NCI-H345 treated with DMSO at 0.1 percent for 48 hours (cell line): ENCODE measurements around the gene CFAP45.
A peak's percentile ranks its signal among the peaks of the same experiment; 100 is the strongest.

Source experiments
- DNase-seq: peaks from one replicate; lab custom pipeline; 2025; ENCODE audit not compliant: unreplicated experiment; lab: John Stamatoyannopoulos, UW

CFAP45 gene

DNA sequence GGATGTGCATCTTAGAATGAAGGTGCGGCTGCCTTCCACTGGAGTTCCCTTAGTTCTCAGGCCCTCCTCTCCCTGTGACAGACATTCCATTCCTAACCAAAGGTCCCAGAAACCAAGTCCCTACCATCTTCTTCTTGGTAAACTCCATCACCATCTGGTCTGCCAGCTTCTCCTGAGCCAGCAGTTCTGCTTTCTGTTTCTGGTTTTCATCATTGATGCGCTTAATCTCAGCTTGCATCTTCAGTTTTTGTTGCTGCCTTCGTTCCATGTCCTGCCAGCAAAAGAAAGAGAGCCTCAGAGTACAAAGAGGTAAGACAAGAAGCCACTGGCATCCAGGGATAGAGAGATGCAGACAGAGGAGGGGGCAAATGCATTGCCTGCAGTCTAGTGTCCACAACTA is 19.5 kb downstream of the CFAP45 start:
- DNase-seq: no peak

- no peak for DNase-seq
These were observed 20.0 kb downstream of the CFAP45 start for GRCh38 chr1:159879977-159880376.

DNA sequence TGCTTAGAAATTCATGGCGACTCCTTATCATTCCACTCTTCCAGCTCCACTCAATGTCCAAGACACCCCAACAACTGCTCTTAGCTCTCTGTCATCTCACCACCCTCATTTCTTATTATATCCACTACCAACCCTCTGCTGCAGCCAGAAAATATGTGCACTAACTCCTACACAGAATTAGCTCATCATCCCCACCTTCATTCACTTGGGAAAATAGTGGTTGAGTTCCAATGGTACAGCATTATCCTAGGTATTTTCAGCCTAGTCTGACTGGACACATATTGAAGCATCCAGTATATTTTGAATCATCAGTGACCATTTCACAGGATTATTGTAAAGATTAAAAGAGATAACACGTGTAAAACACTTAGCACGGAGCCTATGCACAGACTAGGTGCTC is 20.8 kb downstream of the CFAP45 start:
- no peak for DNase-seq

GRCh38 chr1:159877695-159878444 is 22.1 kb downstream of the CFAP45 start:
- no peak for DNase-seq

DNA sequence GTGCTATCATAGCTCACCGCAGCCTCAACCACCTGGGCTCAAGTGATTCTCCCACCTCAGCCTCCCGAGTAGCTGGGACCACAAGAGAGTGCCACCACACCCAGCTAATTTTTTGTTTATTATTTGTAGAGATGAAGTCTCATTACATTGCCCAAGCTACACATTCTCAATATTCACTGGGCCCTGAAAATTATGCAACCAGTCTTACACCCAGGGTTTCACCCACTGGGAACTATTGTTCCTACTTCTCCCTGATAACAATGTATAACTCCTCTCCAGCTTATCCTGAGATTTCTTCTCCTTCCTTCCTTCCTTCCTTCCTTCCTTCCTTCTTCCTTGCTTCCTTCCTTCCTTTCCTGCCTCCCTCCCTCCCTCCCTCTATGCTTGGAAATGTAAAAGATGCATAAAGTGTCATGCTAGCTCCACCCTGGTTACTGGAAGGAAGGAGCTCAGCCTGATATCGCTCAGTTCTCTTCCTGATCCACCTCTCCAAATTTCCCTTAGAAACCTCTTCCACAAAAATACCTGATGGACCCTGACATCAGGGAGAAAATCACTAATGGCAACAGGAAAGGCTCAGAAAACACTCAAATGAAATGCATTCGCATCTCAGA is 26.3 kb downstream of the CFAP45 start:
- no peak for DNase-seq

DNA sequence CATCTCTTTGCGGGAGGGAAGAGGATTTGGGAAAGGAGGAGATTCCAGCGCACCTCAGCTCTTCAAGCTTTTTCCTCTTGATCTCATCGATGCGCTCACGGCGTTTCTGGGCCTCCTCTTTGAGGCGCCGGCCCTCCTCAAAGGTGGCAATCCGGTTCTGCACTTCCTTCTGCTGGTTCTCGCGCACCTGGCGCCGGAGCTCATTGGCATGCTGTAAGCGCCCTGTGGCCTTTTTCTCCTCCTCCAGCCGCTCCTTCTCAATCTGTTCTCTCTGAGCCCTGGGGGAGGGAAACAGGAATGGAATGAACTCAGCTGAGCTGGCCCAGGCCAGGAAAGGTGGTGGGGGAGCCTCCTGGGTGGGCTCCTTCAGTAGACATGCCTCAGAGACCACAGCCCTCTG is 27.1 kb downstream of the CFAP45 start:
- no peak for DNase-seq

DNA sequence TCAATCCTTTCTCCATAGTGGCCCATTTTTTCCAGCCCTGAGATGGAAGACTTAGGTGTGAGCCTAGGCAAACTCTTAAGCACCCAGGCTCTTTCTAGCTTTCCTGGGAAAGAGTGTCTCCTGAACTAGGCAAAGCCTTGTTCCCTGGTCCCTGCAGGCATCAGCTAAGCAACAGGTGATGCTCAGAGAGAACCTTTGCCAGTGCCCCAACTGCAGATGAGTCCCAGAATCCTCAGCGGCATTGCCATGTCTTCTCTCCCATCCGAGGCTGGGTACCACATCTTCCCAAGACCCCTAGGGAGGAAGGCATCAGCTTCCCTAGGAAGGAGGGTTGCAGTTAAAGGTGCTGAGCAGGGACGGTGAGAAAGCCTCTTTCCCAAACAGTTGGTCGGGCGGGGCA is 29.3 kb downstream of the CFAP45 start:
- no peak for DNase-seq

- no peak for DNase-seq
These were observed 30.4 kb downstream of the CFAP45 start for GRCh38 chr1:159869607-159870006.

DNA sequence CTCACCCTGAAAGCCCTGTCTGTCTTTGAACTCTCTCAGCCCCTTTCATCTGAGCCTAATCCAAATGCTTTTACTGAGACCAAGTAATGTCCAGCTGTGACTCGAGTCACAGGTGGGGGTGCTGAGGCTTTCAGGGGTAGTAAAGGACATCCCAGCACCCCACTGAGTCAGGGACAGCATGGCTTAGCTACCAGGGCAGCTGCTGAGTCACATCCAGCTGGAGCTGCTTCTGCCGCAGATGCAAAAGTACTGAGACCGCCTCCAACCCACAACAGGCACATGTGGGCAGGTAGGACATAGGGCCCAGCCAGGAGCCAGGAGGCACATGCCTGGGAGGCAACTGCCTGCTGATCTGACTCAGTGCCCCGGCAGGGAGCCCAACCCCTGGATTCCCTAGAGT is 30.8 kb downstream of the CFAP45 start:
- no peak for DNase-seq

DNA sequence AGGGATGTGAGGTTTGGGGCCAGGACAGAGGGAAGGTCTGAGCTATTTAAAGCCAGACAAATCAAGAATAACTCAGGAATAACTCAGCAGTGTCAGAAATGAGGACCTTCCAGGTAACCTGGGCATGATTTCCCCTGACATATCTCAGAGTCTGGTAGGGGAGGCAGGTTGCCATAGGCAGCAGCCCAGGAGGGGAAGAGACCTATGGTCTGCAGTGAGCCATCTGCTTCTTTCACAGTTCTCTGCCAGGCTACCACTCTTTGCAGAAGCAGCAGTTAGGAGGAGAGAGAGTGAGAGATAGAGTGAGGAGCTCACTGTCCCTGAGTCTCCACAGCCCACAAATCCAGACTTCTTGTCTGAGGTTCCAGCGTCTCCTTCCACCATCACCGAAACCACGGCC is 31.2 kb downstream of the CFAP45 start:
- no peak for DNase-seq

DNA sequence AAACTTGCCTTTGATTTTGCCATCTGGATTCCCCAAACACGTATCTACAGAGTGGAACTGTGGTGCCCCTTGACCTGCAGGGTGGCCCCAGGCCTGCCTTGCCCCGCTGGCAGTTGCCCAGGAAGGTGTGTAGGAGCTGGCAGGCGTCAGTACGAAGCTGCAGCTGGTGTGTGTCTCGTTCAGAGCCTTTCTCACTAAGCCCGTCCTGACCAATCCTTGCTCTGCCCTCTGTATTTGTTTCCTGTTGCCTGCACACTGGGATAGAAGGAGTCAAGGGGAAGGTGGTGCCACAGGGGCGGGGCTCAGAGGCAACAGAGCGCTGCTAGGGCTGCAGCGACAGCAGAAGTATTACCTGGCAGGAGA is 32.3 kb downstream of the CFAP45 start:
- peak; percentile 36 for DNase-seq

DNA sequence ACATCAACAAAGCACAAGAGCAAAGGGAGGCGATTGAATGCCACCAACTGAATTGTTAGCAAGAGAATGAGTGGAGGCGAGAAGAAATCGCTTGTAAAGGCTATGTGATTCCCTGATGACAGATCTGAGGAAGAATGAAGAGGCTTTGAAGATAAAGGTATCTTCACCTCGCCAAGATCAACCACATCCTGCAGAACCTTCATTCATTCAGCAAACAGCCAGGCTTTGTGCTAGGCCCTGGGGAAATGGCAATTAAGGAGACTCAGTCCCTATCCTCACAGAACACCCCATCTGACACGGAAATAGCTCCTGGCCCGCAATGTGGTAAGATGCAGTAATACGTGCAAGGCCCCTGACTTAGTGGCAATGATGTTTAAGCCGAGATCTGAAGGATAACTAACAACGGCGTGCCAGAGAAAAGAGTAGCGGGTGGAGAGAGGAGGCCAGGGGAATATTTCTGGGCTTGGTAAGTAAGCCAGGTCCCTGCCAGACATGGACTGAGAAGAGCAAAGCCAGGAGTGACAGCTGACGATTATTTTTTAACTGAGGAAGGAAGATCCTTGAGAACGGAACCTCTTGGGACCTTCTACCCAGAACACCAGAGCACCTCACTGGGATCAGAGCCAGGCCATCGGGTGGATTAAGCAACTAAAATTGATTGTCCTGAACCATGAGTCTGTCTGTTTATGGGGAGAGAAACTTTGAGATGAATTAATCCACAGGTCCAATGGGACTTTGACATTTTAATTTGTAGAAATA is 32.9 kb downstream of the CFAP45 start:
- no peak for DNase-seq

DNA sequence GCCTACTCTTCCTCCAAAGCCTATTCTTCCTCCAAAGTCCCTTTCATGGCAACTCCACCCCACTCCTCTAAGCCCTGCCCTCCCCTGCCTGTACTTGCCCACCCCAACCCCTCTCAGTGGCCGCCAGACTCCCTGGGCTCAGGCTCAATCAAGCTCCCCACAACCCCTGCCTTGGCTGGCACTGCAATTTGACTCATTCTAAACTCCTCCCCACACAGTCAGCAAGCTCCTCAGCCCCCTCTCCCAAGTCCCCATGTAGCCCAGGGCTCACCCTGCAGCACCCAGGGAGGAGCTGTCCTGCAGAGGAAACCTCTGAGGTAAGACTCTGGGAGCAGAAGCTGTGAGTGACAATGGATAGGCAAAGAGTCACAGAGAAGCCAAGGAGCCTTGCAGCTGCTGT is 33.9 kb downstream of the CFAP45 start:
- no peak for DNase-seq

GRCh38 chr1:159864262-159864661 is 35.7 kb downstream of the CFAP45 start:
- no peak for DNase-seq

- no peak for DNase-seq
These were observed 37.4 kb downstream of the CFAP45 start, which contains the start of gene VSIG8 for GRCh38 chr1:159862557-159862956. Gene VSIG8, minus strand, starts transcription at chr1:159862657. Its CDS starts 136 bp downstream, at chr1:159862521.

DNA sequence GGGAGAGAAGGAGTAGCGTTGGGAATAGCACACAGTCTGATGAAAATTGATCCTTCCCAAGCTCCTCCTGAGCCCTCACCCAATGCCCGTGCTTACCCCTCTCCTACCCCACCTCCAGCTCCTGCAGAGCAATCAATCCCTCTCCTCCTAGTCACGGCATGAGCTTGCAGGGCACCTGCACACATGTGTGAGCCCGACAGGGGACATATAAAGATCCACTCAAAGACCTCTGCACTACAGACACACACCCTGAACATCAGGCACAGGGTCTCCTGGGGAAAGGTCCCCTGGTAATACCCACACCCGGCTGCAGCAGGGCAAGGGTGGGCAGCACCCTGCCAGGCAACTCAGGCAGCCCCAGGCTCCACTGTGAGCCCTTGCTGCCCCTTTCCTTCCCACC is 37.9 kb downstream of the CFAP45 start:
- DNase-seq: no peak

DNA sequence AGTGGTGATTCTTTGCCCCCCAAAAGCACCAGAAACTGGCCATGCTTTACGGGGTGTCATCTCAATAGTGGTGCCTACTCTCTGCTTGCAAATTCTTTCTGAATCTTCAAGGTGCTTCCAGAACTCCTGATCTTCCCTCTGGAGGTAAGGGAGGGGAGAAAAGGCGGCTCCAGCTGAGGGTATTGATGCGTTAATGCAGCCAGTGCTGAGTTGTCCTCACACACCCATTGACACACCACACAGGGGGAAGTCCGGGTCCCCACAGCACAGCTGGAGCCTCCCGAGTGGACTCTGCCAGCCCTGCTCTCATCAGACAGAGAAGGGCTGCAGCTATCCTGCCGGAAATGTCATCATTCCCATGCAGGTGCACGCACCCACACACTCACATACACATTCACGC is 38.7 kb downstream of the CFAP45 start:
- DNase-seq: no peak

DNA sequence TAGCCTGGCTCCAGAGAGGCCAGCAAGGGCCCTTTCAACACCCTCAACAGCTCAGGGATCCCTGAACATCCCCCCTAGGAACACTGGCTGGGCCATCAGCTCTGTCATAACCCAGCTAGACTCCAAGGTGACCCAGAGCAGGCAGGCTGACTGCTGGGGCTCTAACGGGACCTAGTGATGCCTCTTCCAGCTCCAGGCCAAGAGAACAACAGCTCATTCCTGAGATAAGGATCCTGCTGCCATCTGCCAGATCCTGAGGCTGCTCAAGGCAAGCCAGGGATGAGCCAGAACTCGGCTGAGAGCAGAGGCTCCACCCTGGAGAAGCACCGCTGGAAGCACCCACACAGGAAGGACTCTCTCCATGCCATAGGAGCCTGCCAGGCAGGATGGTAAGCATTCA is 39.5 kb downstream of the CFAP45 start:
- DNase-seq: no peak

DNA sequence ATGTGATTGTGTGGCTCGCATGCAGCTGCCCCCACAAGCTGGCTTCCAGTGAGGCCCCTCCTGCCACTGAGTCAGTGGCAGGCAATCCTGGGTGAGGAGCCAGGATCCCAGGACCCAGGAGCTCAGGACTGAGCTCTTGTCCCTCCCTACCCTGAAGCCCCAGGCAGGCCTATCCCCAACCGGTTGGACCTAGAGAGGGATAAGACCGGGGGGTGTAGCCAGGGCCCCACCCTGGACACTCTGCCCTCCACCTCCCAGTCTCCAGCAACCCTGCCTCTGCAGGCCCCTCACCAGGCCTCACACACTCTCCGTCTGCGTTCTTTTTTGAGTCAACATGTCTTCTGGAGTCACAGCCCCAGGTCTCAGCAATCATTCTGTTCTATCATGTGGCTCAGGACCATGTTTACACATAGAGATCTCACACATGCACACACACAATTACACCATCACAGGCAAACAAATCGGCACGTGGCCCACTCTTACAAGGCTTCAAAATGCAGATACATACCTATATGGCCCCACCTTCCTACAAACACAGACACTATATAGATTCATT is 40.1 kb downstream of the CFAP45 start:
- DNase-seq: no peak

GRCh38 chr1:159857889-159858288 is 42.1 kb downstream of the CFAP45 start:
- no peak for DNase-seq

DNA sequence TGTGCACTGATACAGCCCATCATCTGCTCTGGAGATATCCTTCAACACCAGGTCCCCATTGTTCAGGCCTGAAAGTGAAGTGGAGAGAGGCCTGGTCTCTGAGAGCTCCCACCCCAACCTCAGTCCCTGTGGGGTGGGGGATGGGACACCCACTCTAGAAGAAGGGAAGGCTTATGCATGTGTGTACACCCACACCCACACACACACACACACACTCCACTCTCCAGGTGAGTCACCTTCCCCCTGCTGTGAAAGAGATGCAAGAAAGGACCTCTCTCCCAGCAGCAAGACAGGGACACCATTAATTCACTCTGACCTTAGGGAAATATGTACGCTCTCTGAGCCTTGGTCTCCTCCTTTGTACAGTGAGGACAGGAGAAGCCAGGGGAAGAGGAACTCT is 43.4 kb downstream of the CFAP45 start:
- no peak for DNase-seq

- no peak for DNase-seq
These were observed 44.3 kb downstream of the CFAP45 start for GRCh38 chr1:159855709-159856108.
